Right atrium auricular region (tissue), 2 donors: ENCODE results near the gene PSMC1. TPM values are rescaled to one million over a fixed set of nuclear protein-coding genes. Genes with fewer than 3 reads are reported as not detected.

Experiments used
- DNase-seq: peaks from one replicate; pipeline ENCODE4 v3.0.0-alpha.2; 2019; ENCODE audit warnings: low spot score
- H3K27ac ChIP-seq, 2 donors: fragments of 200-600 bp; sonication (generic); 1 replicate in 1 of 2; 2 replicates in 1 of 2; pipeline ENCODE4 v1.5.1; 2016 to 2019
- H3K27me3 ChIP-seq, 2 donors: fragments of 200-600 bp; sonication (generic); one replicate each; pipeline versions ENCODE4 v1.5.1 to v1.6.0; 2017 to 2019
- H3K36me3 ChIP-seq: fragments of 200-600 bp; sonication (generic); one replicate; pipeline ENCODE4 v1.5.1; 2016
- H3K4me1 ChIP-seq, 2 donors: fragments of 200-600 bp; sonication (generic); one replicate each; pipeline versions ENCODE4 v1.5.1 to v1.6.0; 2017 to 2019
- H3K4me3 ChIP-seq, 2 donors: fragments of 200-600 bp; sonication (generic); 1 replicate in 1 of 2; 2 replicates in 1 of 2; pipeline ENCODE4 v1.5.1; 2017 to 2019; ENCODE audit warnings: mild to moderate bottlenecking in 1 of 2, moderate library complexity in 1 of 2
- H3K9me3 ChIP-seq, 2 donors: fragments of 200-600 bp; sonication (generic); one replicate each; pipeline ENCODE4 v1.5.1; 2019
- total RNA-seq, 2 donors: library from RNA; depleted of rRNA; stranded (reverse); fragments of >200 nt; gene quantifications; one replicate each; pipeline ENCODE4 v1.1.0, GENCODE V29; 2016
- TF ChIP-seq, protein P1 (sequence below), 2 donors: fragments of 200-600 bp; sonication (generic); IDR thresholded peaks; one replicate each; pipeline ENCODE4 v1.5.1; 2019; ENCODE audit warnings: antibody characterized with exemption in 2 of 2

The PSMC1 gene
- total RNA-seq, 2 donors from 2014 or later, result 142 to 159 TPM

GRCh38 chr14:90263748-90264449 is 7.5 kb downstream of the PSMC1 start:
- no peak for DNase-seq
- no peaks in the 10 kb centered on the region for H3K27me3 ChIP-seq

DNA sequence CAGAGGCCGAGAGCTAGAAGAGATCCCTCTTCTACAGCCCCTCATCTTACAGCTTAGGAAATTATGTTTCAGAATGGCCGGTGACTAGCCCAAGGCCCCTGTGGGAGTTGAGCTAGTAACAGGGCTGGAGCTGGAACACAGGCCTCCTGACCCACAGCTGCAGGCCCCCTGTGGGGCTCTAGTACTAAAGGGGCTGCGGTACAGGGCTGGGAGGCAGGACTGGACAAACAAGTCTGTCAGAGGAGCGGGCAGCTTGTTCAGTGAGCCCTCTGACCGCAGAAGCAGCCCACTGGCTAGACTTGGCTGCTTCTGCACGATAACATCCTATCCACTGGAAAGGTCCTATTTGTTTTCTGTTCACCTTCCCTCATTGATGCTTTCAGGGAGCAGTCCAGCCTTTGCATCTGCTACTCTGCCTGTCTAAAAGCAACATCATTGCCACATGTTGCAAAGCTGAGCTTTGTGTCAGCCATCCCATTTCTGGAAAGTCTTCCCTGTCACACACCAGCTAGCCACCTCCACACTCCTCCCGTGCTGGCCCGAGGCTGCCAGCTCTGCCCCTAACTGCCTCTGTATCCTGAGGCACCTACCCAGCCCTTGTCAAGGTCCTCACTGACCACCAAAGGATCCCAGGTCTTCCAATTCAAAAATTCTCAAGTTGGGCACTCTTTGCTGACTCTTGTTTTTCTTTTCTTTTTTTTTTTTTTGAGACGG is 10.2 kb downstream of the PSMC1 start:
- peaks cover 91% of the 10 kb centered on the region for H3K36me3 ChIP-seq
- no peaks in the 10 kb centered on the region for H3K27me3 ChIP-seq
- H3K27ac ChIP-seq, result no peak overlapping the region
- TF ChIP-seq, protein P1, sequence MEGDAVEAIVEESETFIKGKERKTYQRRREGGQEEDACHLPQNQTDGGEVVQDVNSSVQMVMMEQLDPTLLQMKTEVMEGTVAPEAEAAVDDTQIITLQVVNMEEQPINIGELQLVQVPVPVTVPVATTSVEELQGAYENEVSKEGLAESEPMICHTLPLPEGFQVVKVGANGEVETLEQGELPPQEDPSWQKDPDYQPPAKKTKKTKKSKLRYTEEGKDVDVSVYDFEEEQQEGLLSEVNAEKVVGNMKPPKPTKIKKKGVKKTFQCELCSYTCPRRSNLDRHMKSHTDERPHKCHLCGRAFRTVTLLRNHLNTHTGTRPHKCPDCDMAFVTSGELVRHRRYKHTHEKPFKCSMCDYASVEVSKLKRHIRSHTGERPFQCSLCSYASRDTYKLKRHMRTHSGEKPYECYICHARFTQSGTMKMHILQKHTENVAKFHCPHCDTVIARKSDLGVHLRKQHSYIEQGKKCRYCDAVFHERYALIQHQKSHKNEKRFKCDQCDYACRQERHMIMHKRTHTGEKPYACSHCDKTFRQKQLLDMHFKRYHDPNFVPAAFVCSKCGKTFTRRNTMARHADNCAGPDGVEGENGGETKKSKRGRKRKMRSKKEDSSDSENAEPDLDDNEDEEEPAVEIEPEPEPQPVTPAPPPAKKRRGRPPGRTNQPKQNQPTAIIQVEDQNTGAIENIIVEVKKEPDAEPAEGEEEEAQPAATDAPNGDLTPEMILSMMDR (IDR thresholded peaks at IDR 0.05), result no peak
- DNase-seq, result peak; percentile 49
- no peaks in the 10 kb centered on the region for H3K4me1 ChIP-seq
- H3K9me3 ChIP-seq, result no peaks in the 10 kb centered on the region
- H3K4me3 ChIP-seq, result no peak overlapping the region

More at GRCh38 chr14:90263748-90264449, 7.5 kb downstream of the PSMC1 start:
- TF ChIP-seq, protein P1 (IDR thresholded peaks at IDR 0.05), result no peak
- H3K27ac ChIP-seq, result no peak overlapping the region
- H3K36me3 ChIP-seq, result peaks cover 87% of the 10 kb centered on the region
- H3K9me3 ChIP-seq, result no peaks in the 10 kb centered on the region
- H3K4me1 ChIP-seq, result peaks cover 0 to 1% of the 10 kb centered on the region in 2 donors
- no peak overlapping the region for H3K4me3 ChIP-seq

DNA sequence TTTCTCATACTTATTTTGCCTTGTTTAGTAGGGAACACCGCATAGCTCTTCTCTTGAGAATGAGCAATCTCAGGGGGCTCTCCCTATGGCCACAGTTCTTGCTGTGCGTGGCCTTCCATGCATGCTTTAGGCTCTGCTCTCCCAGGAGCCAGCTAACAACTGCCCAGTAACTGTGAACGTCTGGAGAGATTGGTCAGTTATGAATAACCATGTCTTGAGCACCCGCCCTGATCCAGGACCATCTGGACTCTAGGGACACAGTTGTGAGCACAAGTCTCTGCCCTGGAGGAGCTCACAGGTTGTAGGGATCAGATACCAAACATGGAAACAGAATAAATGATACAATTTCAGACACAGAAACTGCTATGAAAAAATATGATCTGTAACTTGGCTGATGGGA is 12.1 kb downstream of the PSMC1 start:
- H3K27ac ChIP-seq, result no peak overlapping the region
- no peaks in the 10 kb centered on the region for H3K9me3 ChIP-seq
- no peak for DNase-seq
- no peaks in the 10 kb centered on the region for H3K4me1 ChIP-seq
- no peaks in the 10 kb centered on the region for H3K27me3 ChIP-seq
- TF ChIP-seq, protein P1 (IDR thresholded peaks at IDR 0.05), result no peak
- no peak overlapping the region for H3K4me3 ChIP-seq
- peaks cover 97% of the 10 kb centered on the region for H3K36me3 ChIP-seq

DNA sequence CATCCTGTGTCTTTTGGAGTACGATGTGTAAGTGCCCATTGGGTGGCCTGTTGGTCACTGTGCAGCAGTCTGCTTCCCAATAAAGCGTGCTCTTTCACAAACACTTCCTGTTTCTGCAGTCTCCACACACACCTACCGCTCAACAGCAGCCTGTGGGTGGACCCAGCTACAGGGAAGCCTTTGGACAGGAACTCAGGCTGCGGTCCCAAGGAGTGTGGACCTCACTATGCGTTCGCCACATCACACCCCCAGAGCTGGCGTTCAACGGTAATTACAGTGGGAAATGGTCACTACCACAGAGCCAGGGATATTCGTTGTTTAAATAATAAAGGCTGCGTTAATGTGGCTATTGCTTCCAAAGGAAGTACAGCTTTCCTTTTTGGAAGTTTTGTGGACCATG is 16.2 kb downstream of the PSMC1 start:
- no peaks in the 10 kb centered on the region for H3K27me3 ChIP-seq
- no peak for DNase-seq
- H3K36me3 ChIP-seq, result peaks cover 62% of the 10 kb centered on the region
- no peaks in the 10 kb centered on the region for H3K9me3 ChIP-seq
- H3K4me1 ChIP-seq, result peaks cover 0 to 11% of the 10 kb centered on the region in 2 donors
- no peak overlapping the region for H3K27ac ChIP-seq
- no peak overlapping the region for H3K4me3 ChIP-seq
- TF ChIP-seq, protein P1 (IDR thresholded peaks at IDR 0.05), result no peak

DNA sequence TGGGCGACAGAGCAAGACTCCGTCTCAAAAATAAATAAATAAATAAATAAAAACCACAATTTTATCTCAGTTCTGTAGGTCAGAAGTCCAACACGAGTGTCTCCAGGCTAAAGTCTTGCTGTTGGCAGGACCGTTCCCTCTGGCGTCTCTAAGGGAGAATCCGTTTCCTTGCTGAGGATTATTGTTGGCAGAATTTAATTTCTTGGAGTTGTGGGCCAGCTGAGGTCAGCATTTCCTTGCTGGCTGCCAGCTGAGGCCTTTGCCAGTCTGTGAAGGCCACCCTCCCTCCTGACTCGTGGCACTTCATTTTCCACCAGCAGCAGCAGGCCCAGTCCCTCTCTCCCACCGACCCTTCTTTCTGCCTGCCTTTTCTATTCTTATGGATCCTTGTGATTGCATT is 17.2 kb downstream of the PSMC1 start:
- Histone ChIP-seq H3K27ac (no peak overlapping the region), H3K9me3 (no peaks in the 10 kb centered on the region), H3K4me1 (peaks cover 0 to 11% of the 10 kb centered on the region in 2 donors), H3K4me3 (no peak overlapping the region), H3K36me3 (peaks cover 62% of the 10 kb centered on the region), H3K27me3 (no peaks in the 10 kb centered on the region)
- TF ChIP-seq, protein P1 (IDR thresholded peaks at IDR 0.05), result no peak
- DNase-seq, result peak; percentile 57
